ENCODE results near the gene PAX5. TPM values are rescaled to one million over a fixed set of nuclear protein-coding genes. Genes with fewer than 3 reads are reported as not detected.

PAX5 gene
- total RNA-seq, 3 donors from 2014 or later (not counting 1 experiment from before 2014, with no cell fraction given), result 1.3 to 2.1 (median 2.0) TPM

DNA sequence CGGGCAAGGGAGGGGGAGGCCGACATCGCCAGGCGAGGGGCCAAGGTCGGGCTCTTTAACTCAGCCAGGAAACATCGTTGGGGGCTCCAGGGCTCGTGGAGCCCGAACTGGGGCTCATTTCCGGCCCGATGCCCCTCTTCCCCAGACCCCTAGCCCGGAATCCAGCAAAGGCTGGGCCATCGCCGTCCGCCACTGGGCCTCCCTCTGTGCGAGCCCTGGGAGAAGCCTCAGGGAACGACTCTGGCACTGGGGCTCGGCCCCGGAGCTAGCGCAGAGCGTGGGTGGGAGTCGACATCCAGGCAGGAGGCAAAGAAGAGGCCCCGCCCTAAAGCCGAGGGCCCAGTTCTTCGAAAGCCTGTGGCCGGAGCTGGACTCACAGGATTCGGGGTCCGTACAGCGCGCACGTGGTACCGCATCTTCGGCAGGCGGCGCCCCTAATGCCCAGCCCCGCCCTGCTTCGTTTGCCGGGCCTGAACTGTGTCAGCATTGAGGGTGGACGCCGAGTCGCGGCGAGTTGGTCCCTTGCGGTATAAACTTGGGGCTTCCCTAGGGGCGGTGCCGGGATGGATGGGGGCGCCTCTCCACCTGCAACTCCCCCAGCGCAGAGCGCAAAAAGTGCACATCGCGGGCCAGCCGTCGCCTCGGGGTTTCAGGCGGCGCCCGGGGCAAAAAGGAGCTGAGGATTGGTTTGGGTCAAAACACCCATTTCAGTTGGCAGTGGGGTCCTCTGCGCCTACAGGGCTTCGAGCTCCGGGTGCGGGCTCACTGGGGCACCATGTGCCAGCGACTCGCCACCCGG, 3.6 kb upstream of the PAX5 start:
- DNase-seq, result no peak
- peak overlapping the region; percentile 50 for H3K4me3 ChIP-seq (ENCODE audit: low read length)
- Mint-ChIP-seq H3K27me3 (ENCODE audit: low read depth in 2 of 2) (peaks cover 64 to 72% of the 10 kb centered on the region in 2 donors), H3K4me1 (peaks cover 23 to 39% of the 10 kb centered on the region in 2 donors), H3K4me3 (peak overlapping the region; percentile 80), H3K27ac (peak overlapping the region; percentile 10 to 12), H3K9me3 (no peaks in the 10 kb centered on the region), H3K36me3 (peaks cover 7% of the 10 kb centered on the region)
- no peak for ATAC-seq
- WGBS (ENCODE audit: insufficient coverage), result 3% methylated on average over 63 of the region's 63 CpGs
- H3K36me3 ChIP-seq (ENCODE audit: control insufficient read depth, insufficient read depth, low read length), result no peaks in the 10 kb centered on the region
- intact Hi-C loops (cut with micrococcal nuclease), result no loop called here
- H3K27ac ChIP-seq (ENCODE audit: low read length), result peak overlapping the region; percentile 78
- peaks cover 47% of the 10 kb centered on the region for H3K4me1 ChIP-seq (ENCODE audit: control insufficient read depth, insufficient read depth, low read length)
- H3K9me3 ChIP-seq (ENCODE audit: control insufficient read depth, insufficient read depth, low read length), result no peaks in the 10 kb centered on the region
- TF ChIP-seq, protein P1, sequence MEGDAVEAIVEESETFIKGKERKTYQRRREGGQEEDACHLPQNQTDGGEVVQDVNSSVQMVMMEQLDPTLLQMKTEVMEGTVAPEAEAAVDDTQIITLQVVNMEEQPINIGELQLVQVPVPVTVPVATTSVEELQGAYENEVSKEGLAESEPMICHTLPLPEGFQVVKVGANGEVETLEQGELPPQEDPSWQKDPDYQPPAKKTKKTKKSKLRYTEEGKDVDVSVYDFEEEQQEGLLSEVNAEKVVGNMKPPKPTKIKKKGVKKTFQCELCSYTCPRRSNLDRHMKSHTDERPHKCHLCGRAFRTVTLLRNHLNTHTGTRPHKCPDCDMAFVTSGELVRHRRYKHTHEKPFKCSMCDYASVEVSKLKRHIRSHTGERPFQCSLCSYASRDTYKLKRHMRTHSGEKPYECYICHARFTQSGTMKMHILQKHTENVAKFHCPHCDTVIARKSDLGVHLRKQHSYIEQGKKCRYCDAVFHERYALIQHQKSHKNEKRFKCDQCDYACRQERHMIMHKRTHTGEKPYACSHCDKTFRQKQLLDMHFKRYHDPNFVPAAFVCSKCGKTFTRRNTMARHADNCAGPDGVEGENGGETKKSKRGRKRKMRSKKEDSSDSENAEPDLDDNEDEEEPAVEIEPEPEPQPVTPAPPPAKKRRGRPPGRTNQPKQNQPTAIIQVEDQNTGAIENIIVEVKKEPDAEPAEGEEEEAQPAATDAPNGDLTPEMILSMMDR (IDR thresholded peaks at IDR 0.05), result no peak
- peaks cover 54% of the 10 kb centered on the region for H3K27me3 ChIP-seq (ENCODE audit: control insufficient read depth, insufficient read depth, low read length)

DNA sequence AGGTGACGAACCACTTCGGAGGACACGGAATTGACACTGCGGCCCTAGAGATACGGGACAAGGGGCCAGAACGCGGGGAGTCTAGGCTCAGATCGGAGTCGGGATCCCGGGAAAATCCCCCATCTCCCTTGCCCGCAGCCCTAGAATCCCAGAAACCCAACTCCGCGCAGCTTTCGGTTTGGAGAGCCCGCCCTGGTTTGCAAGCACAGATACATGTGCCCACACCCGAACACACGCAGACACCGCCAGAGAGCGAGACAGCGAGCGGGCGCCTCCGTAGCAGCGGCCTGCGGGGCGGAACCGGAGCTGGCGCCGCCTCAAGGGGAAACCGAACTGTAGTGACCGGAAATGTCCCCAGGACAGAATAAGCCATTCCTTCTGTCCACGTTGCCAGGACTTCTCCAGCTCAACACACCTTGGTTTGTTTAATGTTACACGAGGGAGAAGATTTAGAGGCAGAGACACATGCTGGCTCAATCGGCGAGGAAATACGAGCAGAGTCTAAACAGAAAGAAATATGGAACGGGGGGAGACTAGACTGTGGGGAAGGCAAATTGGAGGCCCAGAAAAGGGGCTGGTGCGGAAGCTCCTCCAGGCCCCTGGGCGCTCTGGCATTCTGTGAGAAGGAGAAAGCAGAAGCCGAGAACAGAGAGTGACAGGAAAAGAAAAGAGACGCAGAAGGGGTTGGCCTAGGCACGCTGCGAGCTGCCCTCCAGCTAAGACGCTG, 2.9 kb upstream of the PAX5 start:
- peak overlapping the region; percentile 78 for H3K27ac ChIP-seq (ENCODE audit: low read length)
- peak in 1 of 2 donors; percentile 70 for DNase-seq
- Mint-ChIP-seq H3K4me1 (peaks cover 23 to 39% of the 10 kb centered on the region in 2 donors), H3K9me3 (no peaks in the 10 kb centered on the region), H3K27ac (peak overlapping the region; percentile 10 to 12), H3K27me3 (ENCODE audit: low read depth in 2 of 2) (peaks cover 68 to 77% of the 10 kb centered on the region in 2 donors), H3K36me3 (peaks cover 7% of the 10 kb centered on the region), H3K4me3 (peak overlapping the region; percentile 80)
- peak; percentile 65 to 75 (median 72) for ATAC-seq
- TF ChIP-seq, protein P1 (IDR thresholded peaks at IDR 0.05), result no peak
- H3K4me3 ChIP-seq (ENCODE audit: low read length), result peak overlapping the region; percentile 50
- 1% methylated on average over 44 of the region's 44 CpGs for WGBS (ENCODE audit: insufficient coverage)
- H3K9me3 ChIP-seq (ENCODE audit: control insufficient read depth, insufficient read depth, low read length), result no peaks in the 10 kb centered on the region
- intact Hi-C loops (cut with micrococcal nuclease), result no loop called here
- H3K27me3 ChIP-seq (ENCODE audit: control insufficient read depth, insufficient read depth, low read length), result peaks cover 60% of the 10 kb centered on the region
- no peaks in the 10 kb centered on the region for H3K36me3 ChIP-seq (ENCODE audit: control insufficient read depth, insufficient read depth, low read length)
- H3K4me1 ChIP-seq (ENCODE audit: control insufficient read depth, insufficient read depth, low read length), result peaks cover 47% of the 10 kb centered on the region

DNA sequence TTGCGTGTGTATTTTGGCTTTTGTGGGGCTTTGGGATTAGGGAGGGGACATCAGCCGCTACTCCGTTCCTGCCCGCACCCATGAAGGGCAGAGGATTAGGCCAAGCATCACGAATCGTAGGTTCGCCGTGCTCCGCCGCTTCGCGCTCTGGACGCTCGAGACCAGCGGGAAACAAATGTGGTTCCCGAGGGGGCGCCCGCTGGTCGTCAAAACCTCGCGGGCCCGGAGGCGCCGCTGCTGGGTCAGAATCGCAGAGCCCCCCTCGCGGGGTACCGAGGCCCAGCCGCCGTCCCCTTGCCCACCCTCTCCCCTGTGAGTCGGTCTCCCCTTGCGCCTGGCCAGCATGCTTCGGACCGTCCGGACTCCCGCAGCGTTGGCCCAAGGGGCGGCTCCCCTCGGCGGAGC, 2.3 kb upstream of the PAX5 start:
- Histone ChIP-seq H3K9me3 (ENCODE audit: control insufficient read depth, insufficient read depth, low read length) (no peaks in the 10 kb centered on the region), H3K27ac (ENCODE audit: low read length) (peak overlapping the region; percentile 78), H3K27me3 (ENCODE audit: control insufficient read depth, insufficient read depth, low read length) (peaks cover 61% of the 10 kb centered on the region), H3K4me1 (ENCODE audit: control insufficient read depth, insufficient read depth, low read length) (peaks cover 47% of the 10 kb centered on the region), H3K4me3 (ENCODE audit: low read length) (peak overlapping the region; percentile 50), H3K36me3 (ENCODE audit: control insufficient read depth, insufficient read depth, low read length) (no peaks in the 10 kb centered on the region)
- Mint-ChIP-seq H3K4me3 (peak overlapping the region; percentile 80), H3K27ac (no peak overlapping the region), H3K9me3 (no peaks in the 10 kb centered on the region), H3K36me3 (peaks cover 7% of the 10 kb centered on the region), H3K4me1 (peaks cover 23 to 39% of the 10 kb centered on the region in 2 donors), H3K27me3 (ENCODE audit: low read depth in 2 of 2) (peaks cover 71 to 83% of the 10 kb centered on the region in 2 donors)
- intact Hi-C loops (cut with micrococcal nuclease), result no loop called here
- DNase-seq, result peak in 1 of 2 donors; percentile 43
- 2% methylated on average over 40 of the region's 40 CpGs for WGBS (ENCODE audit: insufficient coverage)
- no peak for ATAC-seq
- TF ChIP-seq, protein P1 (IDR thresholded peaks at IDR 0.05), result no peak

Measured in natural killer cell (primary cell).